ENCODE results near the gene HESX1.

The HESX1 gene

GRCh38 chr3:57158325-57158724 is 41.5 kb downstream of the HESX1 start:
- Histone ChIP-seq H3K4me1 (ENCODE audit: control insufficient read depth, low read length) (no peaks in the 10 kb centered on the region), H3K4me2 (ENCODE audit: low read length) (no peak overlapping the region), H4K20me1 (ENCODE audit: control insufficient read depth, insufficient read depth, low read depth, low read length) (no peaks in the 10 kb centered on the region), H3K9me2 (replicated peaks; ENCODE audit: control insufficient read depth, low read length) (no peaks in the 10 kb centered on the region), H3K79me2 (ENCODE audit: control insufficient read depth, low read length) (no peaks in the 10 kb centered on the region), H3K9me3 (ENCODE audit: control insufficient read depth, insufficient read depth, low read length) (no peaks in the 10 kb centered on the region), H3K4me3 (ENCODE audit: low read length) (no peak overlapping the region), H3K27ac (ENCODE audit: low read depth, low read length) (no peak overlapping the region), H3K27me3 (ENCODE audit: control insufficient read depth, low read length) (peaks cover 32% of the 10 kb centered on the region), H3F3A (ENCODE audit: control insufficient read depth, insufficient read depth) (no peaks in the 10 kb centered on the region), H3K36me3 (ENCODE audit: control insufficient read depth, low read length) (no peaks in the 10 kb centered on the region)
- TF ChIP-seq CTCF (IDR thresholded peaks at IDR 0.05; ENCODE audit: low read depth, low read length, poor library complexity, severe bottlenecking) (no peak), EZH2phosphoT487 (IDR thresholded peaks at IDR 0.05; ENCODE audit: borderline replicate concordance, low read length) (no peak)

- Histone ChIP-seq H3K27me3 (ENCODE audit: control insufficient read depth, low read length) (peaks cover 24% of the 10 kb centered on the region), H3F3A (ENCODE audit: control insufficient read depth, insufficient read depth) (no peaks in the 10 kb centered on the region), H3K36me3 (ENCODE audit: control insufficient read depth, low read length) (no peaks in the 10 kb centered on the region), H4K20me1 (ENCODE audit: control insufficient read depth, insufficient read depth, low read depth, low read length) (no peaks in the 10 kb centered on the region), H3K9me2 (replicated peaks; ENCODE audit: control insufficient read depth, low read length) (no peaks in the 10 kb centered on the region), H3K27ac (ENCODE audit: low read depth, low read length) (no peak overlapping the region), H3K4me3 (ENCODE audit: low read length) (no peak overlapping the region), H3K9me3 (ENCODE audit: control insufficient read depth, insufficient read depth, low read length) (no peaks in the 10 kb centered on the region), H3K79me2 (ENCODE audit: control insufficient read depth, low read length) (no peaks in the 10 kb centered on the region), H3K4me2 (ENCODE audit: low read length) (no peak overlapping the region), H3K4me1 (ENCODE audit: control insufficient read depth, low read length) (no peaks in the 10 kb centered on the region)
- no peak for TF ChIP-seq CTCF (IDR thresholded peaks at IDR 0.05; ENCODE audit: low read depth, low read length, poor library complexity, severe bottlenecking)
- no peak for TF ChIP-seq EZH2phosphoT487 (IDR thresholded peaks at IDR 0.05; ENCODE audit: borderline replicate concordance, low read length)
Observed at GRCh38 chr3:57157545-57157944, 42.2 kb downstream of the HESX1 start.

- H3K4me3 ChIP-seq (ENCODE audit: low read length) = no peak overlapping the region
- no peaks in the 10 kb centered on the region for H4K20me1 ChIP-seq (ENCODE audit: control insufficient read depth, insufficient read depth, low read depth, low read length)
- no peak overlapping the region for H3K27ac ChIP-seq (ENCODE audit: low read depth, low read length)
- H3F3A ChIP-seq (ENCODE audit: control insufficient read depth, insufficient read depth) = no peaks in the 10 kb centered on the region
- TF ChIP-seq CTCF (IDR thresholded peaks at IDR 0.05; ENCODE audit: low read depth, low read length, poor library complexity, severe bottlenecking) (no peak), EZH2phosphoT487 (IDR thresholded peaks at IDR 0.05; ENCODE audit: borderline replicate concordance, low read length) (no peak)
- no peaks in the 10 kb centered on the region for H3K4me1 ChIP-seq (ENCODE audit: control insufficient read depth, low read length)
- H3K36me3 ChIP-seq (ENCODE audit: control insufficient read depth, low read length) = no peaks in the 10 kb centered on the region
- no peak overlapping the region for H3K4me2 ChIP-seq (ENCODE audit: low read length)
- H3K9me3 ChIP-seq (ENCODE audit: control insufficient read depth, insufficient read depth, low read length) = no peaks in the 10 kb centered on the region
- peaks cover 12% of the 10 kb centered on the region for H3K27me3 ChIP-seq (ENCODE audit: control insufficient read depth, low read length)
- no peaks in the 10 kb centered on the region for H3K9me2 ChIP-seq (replicated peaks; ENCODE audit: control insufficient read depth, low read length)
- H3K79me2 ChIP-seq (ENCODE audit: control insufficient read depth, low read length) = no peaks in the 10 kb centered on the region
Observed at GRCh38 chr3:57155310-57155643, 44.5 kb downstream of the HESX1 start.
